GM19438 (cell line): Measurements from ENCODE around the gene RAB3C.

ENCODE experiments used
- ATAC-seq: cut with Tn5 transposase; IDR thresholded peaks from one replicate; pipeline ENCODE4 v1.9.1; 2021; ENCODE audit warnings: low read depth; ENCODE audit not compliant: unreplicated experiment

RAB3C gene

DNA sequence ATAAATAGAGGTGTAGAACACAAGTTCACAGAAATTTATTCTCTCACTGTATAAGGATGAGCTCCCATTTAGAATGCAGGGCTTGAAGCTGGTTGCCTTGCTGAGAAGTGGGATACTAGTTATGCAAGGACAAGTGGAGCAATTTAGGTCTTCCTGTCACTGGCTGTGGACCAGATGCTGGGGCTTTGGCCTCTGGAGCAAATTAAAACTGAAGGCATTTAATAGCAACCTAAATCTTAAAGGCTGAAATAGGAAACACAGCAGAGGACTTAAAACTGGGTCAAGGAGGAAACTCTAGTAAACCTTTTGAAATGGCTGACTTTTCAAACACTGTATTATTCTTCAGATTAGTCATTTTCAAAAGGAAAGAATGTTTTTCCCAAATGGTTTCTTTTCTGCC is 319.4 kb downstream of the RAB3C start:
- ATAC-seq, result no peak

DNA sequence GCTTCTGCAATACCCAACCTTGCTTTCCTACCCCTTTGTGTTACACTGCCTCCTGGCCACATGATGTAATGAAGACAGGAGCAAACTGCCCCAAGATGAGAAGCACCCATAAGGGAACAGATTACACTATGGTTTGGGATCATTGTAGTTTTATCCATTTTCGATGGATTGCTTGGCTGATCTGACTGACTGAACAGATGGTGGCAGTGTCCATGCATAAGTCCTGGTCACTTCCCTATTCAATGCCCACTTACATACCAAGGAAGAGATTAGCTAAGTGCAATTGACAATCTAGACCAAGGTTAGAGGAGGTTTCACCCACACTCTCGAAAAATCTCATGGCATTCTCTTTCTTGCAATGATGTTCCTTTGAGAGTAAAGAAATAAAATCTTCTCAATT is 319.9 kb downstream of the RAB3C start:
- no peak for ATAC-seq

DNA sequence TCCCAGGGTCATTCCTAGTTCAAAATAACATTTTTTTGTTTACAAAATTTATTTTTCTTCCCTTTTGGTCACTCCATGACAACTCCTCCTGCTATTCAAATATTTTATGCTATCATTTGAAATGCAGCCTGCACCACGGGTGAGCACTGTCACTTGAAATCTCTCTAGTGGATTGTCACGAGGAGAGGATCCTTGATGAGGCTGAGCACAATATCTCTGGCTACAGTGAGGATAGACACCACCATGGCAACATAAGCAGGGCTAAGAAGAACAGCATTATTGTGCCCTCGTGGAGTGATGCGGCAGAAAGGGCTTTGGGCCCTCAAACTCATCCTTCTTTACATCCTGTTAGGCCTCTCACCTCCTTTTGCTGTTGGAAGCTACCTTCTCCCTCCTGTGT is 321.9 kb downstream of the RAB3C start:
- ATAC-seq, result no peak

DNA sequence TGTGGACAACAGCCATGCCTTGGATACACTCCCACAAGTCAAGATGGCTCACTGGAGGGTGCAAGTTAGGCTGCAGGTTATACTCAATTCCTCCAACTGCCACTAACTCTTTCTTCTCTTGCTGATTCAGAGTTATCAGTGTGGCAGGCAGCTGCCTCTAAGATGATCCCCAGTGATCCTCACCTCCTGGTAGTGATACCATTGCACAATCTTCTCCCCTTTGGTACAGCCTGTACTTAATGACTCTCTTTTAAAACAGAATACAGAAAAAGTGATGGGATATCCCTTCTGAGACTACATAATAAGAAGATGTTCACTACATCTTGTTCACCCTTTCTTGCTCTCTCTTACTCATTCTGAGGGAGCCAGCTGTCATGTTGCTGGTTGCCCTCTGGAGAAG is 323.1 kb downstream of the RAB3C start:
- ATAC-seq, result no peak
